HEK293 (cell line): Measurements from ENCODE around the gene SLC30A7.

Experiments used
- ZBTB21 ChIP-seq: fragments of 450-650 bp; formaldehyde crosslinking; IDR thresholded peaks from 2 replicates; pipeline ENCODE4 v1.5.1; 2017; ENCODE audit warnings: missing biosample characterization, missing genetic modification characterization
- ZNF202 ChIP-seq: fragments of 450-650 bp; formaldehyde crosslinking; IDR thresholded peaks from 2 replicates; pipeline ENCODE4 v1.5.1; 2016; ENCODE audit warnings: missing biosample characterization, missing genetic modification characterization, borderline replicate concordance
- ZNF558 ChIP-seq: fragments of 450-650 bp; formaldehyde crosslinking; IDR thresholded peaks from 2 replicates; pipeline ENCODE4 v1.5.1; 2016; ENCODE audit warnings: missing biosample characterization, missing genetic modification characterization
- TF ChIP-seq, protein P1 (sequence below): fragments of 450-650 bp; formaldehyde crosslinking; IDR thresholded peaks from 2 replicates; pipeline ENCODE4 v1.5.1; 2016; ENCODE audit warnings: missing biosample characterization, missing genetic modification characterization

DNA sequence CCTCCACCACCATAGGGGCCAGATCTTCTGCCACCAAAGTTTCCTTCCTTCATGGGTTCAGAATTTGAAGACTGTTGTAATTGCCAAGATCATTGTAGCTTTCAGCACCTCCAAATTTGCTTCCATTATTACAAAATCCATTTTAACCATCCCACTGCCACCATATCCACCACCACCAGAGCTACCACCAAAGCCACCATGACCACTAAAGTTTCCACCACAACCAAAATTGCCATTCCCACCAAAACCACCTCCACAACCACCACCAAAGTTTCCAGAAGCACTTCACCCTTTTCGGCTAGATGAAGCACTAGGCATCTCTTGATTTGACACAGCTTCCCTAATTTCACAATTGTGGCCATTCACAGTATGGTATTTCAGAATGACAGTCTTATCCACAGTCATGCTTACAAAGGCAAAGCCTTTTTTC lies 45.2 kb downstream of the SLC30A7 start:
- no peak for TF ChIP-seq ZNF558
- TF ChIP-seq, protein P1, sequence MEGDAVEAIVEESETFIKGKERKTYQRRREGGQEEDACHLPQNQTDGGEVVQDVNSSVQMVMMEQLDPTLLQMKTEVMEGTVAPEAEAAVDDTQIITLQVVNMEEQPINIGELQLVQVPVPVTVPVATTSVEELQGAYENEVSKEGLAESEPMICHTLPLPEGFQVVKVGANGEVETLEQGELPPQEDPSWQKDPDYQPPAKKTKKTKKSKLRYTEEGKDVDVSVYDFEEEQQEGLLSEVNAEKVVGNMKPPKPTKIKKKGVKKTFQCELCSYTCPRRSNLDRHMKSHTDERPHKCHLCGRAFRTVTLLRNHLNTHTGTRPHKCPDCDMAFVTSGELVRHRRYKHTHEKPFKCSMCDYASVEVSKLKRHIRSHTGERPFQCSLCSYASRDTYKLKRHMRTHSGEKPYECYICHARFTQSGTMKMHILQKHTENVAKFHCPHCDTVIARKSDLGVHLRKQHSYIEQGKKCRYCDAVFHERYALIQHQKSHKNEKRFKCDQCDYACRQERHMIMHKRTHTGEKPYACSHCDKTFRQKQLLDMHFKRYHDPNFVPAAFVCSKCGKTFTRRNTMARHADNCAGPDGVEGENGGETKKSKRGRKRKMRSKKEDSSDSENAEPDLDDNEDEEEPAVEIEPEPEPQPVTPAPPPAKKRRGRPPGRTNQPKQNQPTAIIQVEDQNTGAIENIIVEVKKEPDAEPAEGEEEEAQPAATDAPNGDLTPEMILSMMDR (tag by site-specific recombination), result no peak
- TF ChIP-seq ZBTB21 (tag by site-specific recombination), result no peak
- no peak for TF ChIP-seq ZNF202 (tag by site-specific recombination)
